Measurements from ENCODE around the gene C18orf54.

DNA sequence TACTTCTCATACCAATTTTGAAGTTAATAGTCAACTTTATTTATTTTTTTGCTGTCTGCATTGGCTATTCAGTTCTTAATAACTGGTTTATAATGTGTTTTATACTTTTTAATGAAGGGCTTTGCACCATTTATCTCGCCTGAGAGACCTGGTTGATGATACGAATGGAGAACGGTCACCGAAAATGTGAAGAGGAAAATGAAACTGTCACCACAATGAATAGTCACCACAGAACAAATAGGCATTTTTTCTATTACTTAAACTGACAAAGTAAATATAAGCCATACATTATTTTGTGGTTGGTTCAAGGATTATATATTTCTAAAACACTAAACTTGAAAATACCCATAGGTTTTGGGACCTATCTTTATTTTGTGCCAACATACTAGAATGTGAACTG, 20.4 kb downstream of the C18orf54 start:
- TF ChIP-seq, protein P1, sequence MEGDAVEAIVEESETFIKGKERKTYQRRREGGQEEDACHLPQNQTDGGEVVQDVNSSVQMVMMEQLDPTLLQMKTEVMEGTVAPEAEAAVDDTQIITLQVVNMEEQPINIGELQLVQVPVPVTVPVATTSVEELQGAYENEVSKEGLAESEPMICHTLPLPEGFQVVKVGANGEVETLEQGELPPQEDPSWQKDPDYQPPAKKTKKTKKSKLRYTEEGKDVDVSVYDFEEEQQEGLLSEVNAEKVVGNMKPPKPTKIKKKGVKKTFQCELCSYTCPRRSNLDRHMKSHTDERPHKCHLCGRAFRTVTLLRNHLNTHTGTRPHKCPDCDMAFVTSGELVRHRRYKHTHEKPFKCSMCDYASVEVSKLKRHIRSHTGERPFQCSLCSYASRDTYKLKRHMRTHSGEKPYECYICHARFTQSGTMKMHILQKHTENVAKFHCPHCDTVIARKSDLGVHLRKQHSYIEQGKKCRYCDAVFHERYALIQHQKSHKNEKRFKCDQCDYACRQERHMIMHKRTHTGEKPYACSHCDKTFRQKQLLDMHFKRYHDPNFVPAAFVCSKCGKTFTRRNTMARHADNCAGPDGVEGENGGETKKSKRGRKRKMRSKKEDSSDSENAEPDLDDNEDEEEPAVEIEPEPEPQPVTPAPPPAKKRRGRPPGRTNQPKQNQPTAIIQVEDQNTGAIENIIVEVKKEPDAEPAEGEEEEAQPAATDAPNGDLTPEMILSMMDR (IDR thresholded peaks at IDR 0.05) = no peak
- no peak for TF ChIP-seq POLR2A (IDR thresholded peaks at IDR 0.05)
- TF ChIP-seq POLR2AphosphoS5 (IDR thresholded peaks at IDR 0.05; ENCODE audit: insufficient read depth in 1 of 2, low read depth in 1 of 2) = no peak
